NCI-H446 treated with DMSO at 0.1 percent for 48 hours (cell line): ENCODE data around the gene GNB3.

Experiments used
- DNase-seq: peaks from one replicate; lab custom pipeline; 2025; lab: John Stamatoyannopoulos, UW

The GNB3 gene

GRCh38 chr12:6840761-6841515 is at the start of gene GNB3:
Gene GNB3, plus strand, starts transcription at chr12:6840925. Its CDS starts 363 bp downstream, at chr12:6841288.
- no peak for DNase-seq

- DNase-seq = no peak
These were observed 48.7 kb upstream of the GNB3 start for GRCh38 chr12:6791931-6792520.

GRCh38 chr12:6792522-6793201 is 48.1 kb upstream of the GNB3 start:
- DNase-seq = no peak

GRCh38 chr12:6795088-6795487 is 45.6 kb upstream of the GNB3 start:
- no peak for DNase-seq

GRCh38 chr12:6796576-6796975 is 44.1 kb upstream of the GNB3 start:
- no peak for DNase-seq

- no peak for DNase-seq
These were observed 41.6 kb upstream of the GNB3 start for GRCh38 chr12:6799147-6799546.

GRCh38 chr12:6807170-6807569 is 33.6 kb upstream of the GNB3 start:
- no peak for DNase-seq

- no peak for DNase-seq
These were observed 31.7 kb upstream of the GNB3 start for GRCh38 chr12:6809056-6809455.

- DNase-seq = no peak
These were observed 30.0 kb upstream of the GNB3 start for GRCh38 chr12:6810758-6811157.

GRCh38 chr12:6813363-6813762 is 27.4 kb upstream of the GNB3 start:
- DNase-seq = no peak

- DNase-seq = no peak
These were observed 24.1 kb upstream of the GNB3 start for GRCh38 chr12:6816598-6816997.

- DNase-seq = no peak
These were observed 23.6 kb upstream of the GNB3 start for GRCh38 chr12:6817098-6817497.

- no peak for DNase-seq
These were observed 23.0 kb upstream of the GNB3 start for GRCh38 chr12:6817662-6818157.

- DNase-seq = no peak
These were observed 22.5 kb upstream of the GNB3 start for GRCh38 chr12:6818222-6818621.

GRCh38 chr12:6818645-6819044 is 22.1 kb upstream of the GNB3 start:
- DNase-seq = no peak

GRCh38 chr12:6819106-6820030 is 21.4 kb upstream of the GNB3 start:
- DNase-seq = no peak

GRCh38 chr12:6820166-6820565 is 20.6 kb upstream of the GNB3 start:
- no peak for DNase-seq

- DNase-seq = peak; percentile 10
These were observed 18.9 kb upstream of the GNB3 start, which contains the start of gene GPR162 for GRCh38 chr12:6821591-6822425. Gene GPR162, plus strand, starts transcription at chr12:6821821. Its CDS starts 2,078 bp downstream, at chr12:6823899.

- no peak for DNase-seq
These were observed 18.1 kb upstream of the GNB3 start for GRCh38 chr12:6822426-6823135.
